NCI-H2107 treated with DMSO at 0.1 percent for 48 hours (cell line): ENCODE measurements around the gene LRRC8C.
"Not testable (repeated sequence)": the region's sequence is repeated elsewhere in the genome, so short reads cannot be mapped to it uniquely, and the experiment has no call there.

ENCODE experiments used
- DNase-seq: peaks from one replicate; lab custom pipeline; 2025; ENCODE audit not compliant: unreplicated experiment; lab: John Stamatoyannopoulos, UW

The LRRC8C gene

GRCh38 chr1:89607586-89608318, 25.2 kb upstream of the LRRC8C start:
- no peak for DNase-seq

GRCh38 chr1:89608319-89608983, 24.5 kb upstream of the LRRC8C start:
- DNase-seq = no peak

- DNase-seq = no peak
Measured at GRCh38 chr1:89608984-89609725, 23.8 kb upstream of the LRRC8C start.

- DNase-seq = no peak
Measured at GRCh38 chr1:89609781-89610456, 23.0 kb upstream of the LRRC8C start.

GRCh38 chr1:89610457-89611011, 22.4 kb upstream of the LRRC8C start:
- no peak for DNase-seq

GRCh38 chr1:89611721-89612120, 21.2 kb upstream of the LRRC8C start:
- no peak for DNase-seq

- DNase-seq = no peak
Measured at GRCh38 chr1:89613928-89614327, 19.0 kb upstream of the LRRC8C start.

GRCh38 chr1:89615676-89616598, 17.0 kb upstream of the LRRC8C start:
- DNase-seq = no peak

GRCh38 chr1:89616844-89617627, 15.9 kb upstream of the LRRC8C start:
- DNase-seq = no peak

GRCh38 chr1:89620664-89621063, 12.3 kb upstream of the LRRC8C start:
- DNase-seq = no peak

GRCh38 chr1:89622895-89623294, 10.0 kb upstream of the LRRC8C start:
- DNase-seq = no peak

- DNase-seq = no peak
Measured at GRCh38 chr1:89624314-89624713, 8.6 kb upstream of the LRRC8C start.

GRCh38 chr1:89624715-89625323, 8.1 kb upstream of the LRRC8C start:
- DNase-seq = no peak

GRCh38 chr1:89627596-89627962, 5.3 kb upstream of the LRRC8C start:
- no peak for DNase-seq

- no peak for DNase-seq
Measured at GRCh38 chr1:89629146-89629545, 3.8 kb upstream of the LRRC8C start.

- DNase-seq = not testable (repeated sequence)
Measured at GRCh38 chr1:89629600-89629999, 3.3 kb upstream of the LRRC8C start.

- DNase-seq = no peak
Measured at GRCh38 chr1:89630048-89630447, 2.9 kb upstream of the LRRC8C start.

GRCh38 chr1:89631816-89632656, 884 bp upstream of the LRRC8C start:
- peak; percentile 12 for DNase-seq
